GM10847 (cell line): Measurements from ENCODE around the gene ARRDC3.

Experiments
- POLR2A ChIP-seq: IDR thresholded peaks from 2 replicates; pipeline ENCODE4 v1.6.1; 2011; ENCODE audit not compliant: insufficient read length; ENCODE audit errors: extremely low read depth

Gene ARRDC3

GRCh38 chr5:91390268-91390667, 7.2 kb upstream of the ARRDC3 start:
- no peak for TF ChIP-seq POLR2A

GRCh38 chr5:91388362-91388761, 5.2 kb upstream of the ARRDC3 start:
- no peak for TF ChIP-seq POLR2A

- TF ChIP-seq POLR2A: no peak
Observed at GRCh38 chr5:91386120-91386519, 3.0 kb upstream of the ARRDC3 start.

GRCh38 chr5:91384671-91385430, 1.7 kb upstream of the ARRDC3 start:
- no peak for TF ChIP-seq POLR2A

GRCh38 chr5:91383956-91384300, 811 bp upstream of the ARRDC3 start:
- TF ChIP-seq POLR2A: no peak

GRCh38 chr5:91382530-91383026, 539 bp downstream of the ARRDC3 start:
- no peak for TF ChIP-seq POLR2A

- TF ChIP-seq POLR2A: no peak
Observed at GRCh38 chr5:91381774-91382359, 1.2 kb downstream of the ARRDC3 start.

GRCh38 chr5:91381239-91381773, 1.8 kb downstream of the ARRDC3 start:
- TF ChIP-seq POLR2A: no peak

GRCh38 chr5:91380491-91381238, 2.5 kb downstream of the ARRDC3 start:
- TF ChIP-seq POLR2A: peak; percentile 66

- TF ChIP-seq POLR2A: peak; percentile 60
Observed at GRCh38 chr5:91379914-91380490, 3.1 kb downstream of the ARRDC3 start.

- no peak for TF ChIP-seq POLR2A
Observed at GRCh38 chr5:91379246-91379913, 3.7 kb downstream of the ARRDC3 start.

GRCh38 chr5:91378752-91379211, 4.3 kb downstream of the ARRDC3 start:
- no peak for TF ChIP-seq POLR2A

- no peak for TF ChIP-seq POLR2A
Observed at GRCh38 chr5:91374893-91375520, 8.1 kb downstream of the ARRDC3 start.

- TF ChIP-seq POLR2A: no peak
Observed at GRCh38 chr5:91373600-91373999, 9.5 kb downstream of the ARRDC3 start.
